ENCODE results near the gene BSN. TPM values are rescaled to one million over a fixed set of nuclear protein-coding genes. Genes with fewer than 3 reads are reported as not detected.

Gene BSN
- total RNA-seq, 2 donors from 2014 or later: 0.82 to 11.6 TPM

- peaks cover 3 to 12% of the 10 kb centered on the region in 2 donors for H3K36me3 ChIP-seq
- H3K4me3 ChIP-seq: no peak overlapping the region
- WGBS: 88% methylated on average over 10 of the region's 10 CpGs
- no peaks in the 10 kb centered on the region for H3K4me1 ChIP-seq (replicated peaks)
- no peak overlapping the region for H3K27ac ChIP-seq
- no peaks in the 10 kb centered on the region for H3K9me3 ChIP-seq
- H3K27me3 ChIP-seq (replicated peaks; ENCODE audit: insufficient read depth): no peaks in the 10 kb centered on the region
- no peak for DNase-seq (ENCODE audit: low spot score)
- intact Hi-C loops (cut with DNase I): no loop called here
- TF ChIP-seq POLR2A (IDR thresholded peaks at IDR 0.05) (no peak), POLR2AphosphoS5 (IDR thresholded peaks at IDR 0.05) (no peak)
- TF ChIP-seq, protein P1, sequence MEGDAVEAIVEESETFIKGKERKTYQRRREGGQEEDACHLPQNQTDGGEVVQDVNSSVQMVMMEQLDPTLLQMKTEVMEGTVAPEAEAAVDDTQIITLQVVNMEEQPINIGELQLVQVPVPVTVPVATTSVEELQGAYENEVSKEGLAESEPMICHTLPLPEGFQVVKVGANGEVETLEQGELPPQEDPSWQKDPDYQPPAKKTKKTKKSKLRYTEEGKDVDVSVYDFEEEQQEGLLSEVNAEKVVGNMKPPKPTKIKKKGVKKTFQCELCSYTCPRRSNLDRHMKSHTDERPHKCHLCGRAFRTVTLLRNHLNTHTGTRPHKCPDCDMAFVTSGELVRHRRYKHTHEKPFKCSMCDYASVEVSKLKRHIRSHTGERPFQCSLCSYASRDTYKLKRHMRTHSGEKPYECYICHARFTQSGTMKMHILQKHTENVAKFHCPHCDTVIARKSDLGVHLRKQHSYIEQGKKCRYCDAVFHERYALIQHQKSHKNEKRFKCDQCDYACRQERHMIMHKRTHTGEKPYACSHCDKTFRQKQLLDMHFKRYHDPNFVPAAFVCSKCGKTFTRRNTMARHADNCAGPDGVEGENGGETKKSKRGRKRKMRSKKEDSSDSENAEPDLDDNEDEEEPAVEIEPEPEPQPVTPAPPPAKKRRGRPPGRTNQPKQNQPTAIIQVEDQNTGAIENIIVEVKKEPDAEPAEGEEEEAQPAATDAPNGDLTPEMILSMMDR (IDR thresholded peaks at IDR 0.05): no peak
Observed at GRCh38 chr3:49531218-49531617, 23.1 kb upstream of the BSN start.

DNA sequence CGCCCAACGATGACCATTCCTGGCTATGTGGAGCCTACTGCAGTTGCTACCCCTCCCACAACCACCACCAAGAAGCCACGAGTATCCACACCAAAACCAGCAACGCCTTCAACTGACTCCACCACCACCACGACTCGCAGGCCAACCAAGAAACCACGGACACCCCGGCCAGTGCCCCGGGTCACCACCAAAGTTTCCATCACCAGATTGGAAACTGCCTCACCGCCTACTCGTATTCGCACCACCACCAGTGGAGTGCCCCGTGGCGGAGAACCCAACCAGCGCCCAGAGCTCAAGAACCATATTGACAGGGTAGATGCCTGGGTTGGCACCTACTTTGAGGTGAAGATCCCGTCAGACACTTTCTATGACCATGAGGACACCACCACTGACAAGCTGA lies 22.6 kb upstream of the BSN start:
- DNase-seq (ENCODE audit: low spot score): no peak
- Histone ChIP-seq H3K36me3 (peaks cover 3 to 12% of the 10 kb centered on the region in 2 donors), H3K4me1 (replicated peaks) (no peaks in the 10 kb centered on the region), H3K4me3 (no peak overlapping the region), H3K27me3 (replicated peaks; ENCODE audit: insufficient read depth) (no peaks in the 10 kb centered on the region), H3K27ac (no peak overlapping the region), H3K9me3 (no peaks in the 10 kb centered on the region)
- intact Hi-C loops (cut with DNase I): no loop called here
- TF ChIP-seq POLR2AphosphoS5 (IDR thresholded peaks at IDR 0.05) (no peak), POLR2A (IDR thresholded peaks at IDR 0.05) (no peak)
- TF ChIP-seq, protein P1 (IDR thresholded peaks at IDR 0.05): no peak
- WGBS: 96% methylated on average over 16 of the region's 16 CpGs

- Histone ChIP-seq H3K4me1 (replicated peaks) (no peaks in the 10 kb centered on the region), H3K27ac (no peak overlapping the region), H3K4me3 (no peak overlapping the region), H3K27me3 (replicated peaks; ENCODE audit: insufficient read depth) (no peaks in the 10 kb centered on the region), H3K36me3 (peaks cover 3 to 12% of the 10 kb centered on the region in 2 donors), H3K9me3 (no peaks in the 10 kb centered on the region)
- DNase-seq (ENCODE audit: low spot score): no peak
- intact Hi-C loops (cut with DNase I): no loop called here
- WGBS: 94% methylated on average over 13 of the region's 13 CpGs
- TF ChIP-seq, protein P1 (IDR thresholded peaks at IDR 0.05): no peak
Observed at GRCh38 chr3:49533031-49533430, 21.2 kb upstream of the BSN start.

GRCh38 chr3:49533786-49534519 lies 20.3 kb upstream of the BSN start:
- 84% methylated on average over 9 of the region's 9 CpGs for WGBS
- intact Hi-C loops (cut with DNase I): no loop called here
- H3K27ac ChIP-seq: no peak overlapping the region
- no peaks in the 10 kb centered on the region for H3K27me3 ChIP-seq (replicated peaks; ENCODE audit: insufficient read depth)
- H3K4me1 ChIP-seq (replicated peaks): no peaks in the 10 kb centered on the region
- TF ChIP-seq POLR2AphosphoS5 (IDR thresholded peaks at IDR 0.05) (no peak), POLR2A (IDR thresholded peaks at IDR 0.05) (no peak)
- TF ChIP-seq, protein P1 (IDR thresholded peaks at IDR 0.05): no peak
- no peak overlapping the region for H3K4me3 ChIP-seq
- peaks cover 3 to 12% of the 10 kb centered on the region in 2 donors for H3K36me3 ChIP-seq
- no peak for DNase-seq (ENCODE audit: low spot score)
- no peaks in the 10 kb centered on the region for H3K9me3 ChIP-seq
